Measurements from ENCODE around the gene PLEKHD1. TPM values are rescaled to one million over a fixed set of nuclear protein-coding genes. Genes with fewer than 3 reads are reported as not detected.

The PLEKHD1 gene
- total RNA-seq, 2 experiments from 2014 or later, result 0.09 to 0.19 TPM

DNA sequence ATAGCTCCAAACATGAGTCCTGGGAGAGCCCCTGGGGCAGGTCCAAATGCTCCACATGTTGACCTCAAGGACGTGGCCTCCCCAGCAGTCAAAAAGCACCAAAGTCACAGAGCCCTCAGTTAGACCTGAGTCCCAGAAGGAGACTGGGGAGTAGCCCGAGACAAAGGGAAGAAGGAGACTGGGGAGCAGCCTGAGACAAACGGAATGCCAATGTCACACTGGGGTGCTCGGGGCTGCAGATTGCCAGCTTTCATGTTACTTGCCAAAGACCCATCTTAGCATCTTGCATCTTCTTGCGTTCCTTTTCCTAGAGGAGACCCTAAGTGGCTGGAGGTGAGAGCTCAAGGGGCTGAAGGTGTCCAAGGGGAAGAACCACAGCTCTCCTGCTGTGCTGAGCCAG is 14.9 kb downstream of the PLEKHD1 start:
- Histone ChIP-seq H2AFZ (ENCODE audit: low read length) (no peak overlapping the region), H3K4me2 (ENCODE audit: low read length) (no peak overlapping the region), H3K9me3 (ENCODE audit: low read length) (no peaks in the 10 kb centered on the region), H3K36me3 (ENCODE audit: insufficient read depth, low read length) (no peaks in the 10 kb centered on the region), H3K79me2 (ENCODE audit: insufficient read depth, low read depth, low read length) (no peaks in the 10 kb centered on the region), H4K20me1 (ENCODE audit: insufficient read depth, low read length) (no peaks in the 10 kb centered on the region), H3K27ac (ENCODE audit: low read depth, low read length, poor library complexity, severe bottlenecking) (no peak overlapping the region), H3K9me2 (ENCODE audit: insufficient read depth, low read length) (no peaks in the 10 kb centered on the region), H3K4me1 (ENCODE audit: insufficient read depth, low read length, poor library complexity, severe bottlenecking) (no peaks in the 10 kb centered on the region), H3K4me3 (ENCODE audit: low read depth, low read length, poor library complexity, severe bottlenecking) (no peak overlapping the region)
- CTCF ChIA-PET (ENCODE audit: unreplicated experiment), result no interaction called here
- POLR2A ChIA-PET, result no interaction called here
- BruUV-seq (replicated peaks), result no TSS peak
- intact Hi-C loops (cut with micrococcal nuclease; ENCODE audit: unreplicated experiment), result no loop called here
- no peak for TF ChIP-seq EZH2phosphoT487 (IDR thresholded peaks at IDR 0.05; ENCODE audit: borderline replicate concordance, low read depth, low read length)
- TF ChIP-seq, protein P1, sequence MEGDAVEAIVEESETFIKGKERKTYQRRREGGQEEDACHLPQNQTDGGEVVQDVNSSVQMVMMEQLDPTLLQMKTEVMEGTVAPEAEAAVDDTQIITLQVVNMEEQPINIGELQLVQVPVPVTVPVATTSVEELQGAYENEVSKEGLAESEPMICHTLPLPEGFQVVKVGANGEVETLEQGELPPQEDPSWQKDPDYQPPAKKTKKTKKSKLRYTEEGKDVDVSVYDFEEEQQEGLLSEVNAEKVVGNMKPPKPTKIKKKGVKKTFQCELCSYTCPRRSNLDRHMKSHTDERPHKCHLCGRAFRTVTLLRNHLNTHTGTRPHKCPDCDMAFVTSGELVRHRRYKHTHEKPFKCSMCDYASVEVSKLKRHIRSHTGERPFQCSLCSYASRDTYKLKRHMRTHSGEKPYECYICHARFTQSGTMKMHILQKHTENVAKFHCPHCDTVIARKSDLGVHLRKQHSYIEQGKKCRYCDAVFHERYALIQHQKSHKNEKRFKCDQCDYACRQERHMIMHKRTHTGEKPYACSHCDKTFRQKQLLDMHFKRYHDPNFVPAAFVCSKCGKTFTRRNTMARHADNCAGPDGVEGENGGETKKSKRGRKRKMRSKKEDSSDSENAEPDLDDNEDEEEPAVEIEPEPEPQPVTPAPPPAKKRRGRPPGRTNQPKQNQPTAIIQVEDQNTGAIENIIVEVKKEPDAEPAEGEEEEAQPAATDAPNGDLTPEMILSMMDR (conservative IDR thresholded peaks at IDR 0.05; ENCODE audit: low read length), result no peak
- no peak for DNase-seq (ENCODE audit: low spot score)

DNA sequence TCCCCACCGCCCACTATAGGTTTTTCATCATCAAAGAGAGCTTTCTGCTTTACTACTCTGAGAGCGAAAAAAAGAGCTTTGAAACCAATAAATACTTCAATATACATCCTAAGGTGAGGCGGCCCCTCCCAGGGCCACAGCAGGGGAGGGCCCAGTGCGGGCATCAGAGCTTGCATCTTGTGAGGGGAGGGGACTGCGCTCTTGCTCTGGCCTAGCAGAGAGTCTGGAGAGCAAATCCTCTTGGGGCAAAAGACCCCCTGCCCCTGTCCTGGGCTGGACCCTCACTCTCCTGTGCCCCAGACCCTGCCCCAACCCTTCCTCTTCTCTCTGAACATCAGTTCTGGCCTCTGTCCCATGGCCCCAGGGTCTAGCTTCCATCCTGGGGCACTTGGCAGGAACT is 15.6 kb downstream of the PLEKHD1 start:
- Histone ChIP-seq H4K20me1 (ENCODE audit: insufficient read depth, low read length) (no peaks in the 10 kb centered on the region), H3K4me3 (ENCODE audit: low read depth, low read length, poor library complexity, severe bottlenecking) (no peak overlapping the region), H3K9me3 (ENCODE audit: low read length) (no peaks in the 10 kb centered on the region), H3K4me2 (ENCODE audit: low read length) (no peak overlapping the region), H3K9me2 (ENCODE audit: insufficient read depth, low read length) (no peaks in the 10 kb centered on the region), H3K4me1 (ENCODE audit: insufficient read depth, low read length, poor library complexity, severe bottlenecking) (no peaks in the 10 kb centered on the region), H2AFZ (ENCODE audit: low read length) (no peak overlapping the region), H3K27ac (ENCODE audit: low read depth, low read length, poor library complexity, severe bottlenecking) (no peak overlapping the region), H3K79me2 (ENCODE audit: insufficient read depth, low read depth, low read length) (no peaks in the 10 kb centered on the region), H3K36me3 (ENCODE audit: insufficient read depth, low read length) (no peaks in the 10 kb centered on the region)
- no peak for DNase-seq (ENCODE audit: low spot score)
- POLR2A ChIA-PET, result no interaction called here
- intact Hi-C loops (cut with micrococcal nuclease; ENCODE audit: unreplicated experiment), result no loop called here
- no TSS peak for BruUV-seq (replicated peaks)
- TF ChIP-seq, protein P1 (conservative IDR thresholded peaks at IDR 0.05; ENCODE audit: low read length), result no peak
- no peak for TF ChIP-seq EZH2phosphoT487 (IDR thresholded peaks at IDR 0.05; ENCODE audit: borderline replicate concordance, low read depth, low read length)
- CTCF ChIA-PET (ENCODE audit: unreplicated experiment), result no interaction called here

DNA sequence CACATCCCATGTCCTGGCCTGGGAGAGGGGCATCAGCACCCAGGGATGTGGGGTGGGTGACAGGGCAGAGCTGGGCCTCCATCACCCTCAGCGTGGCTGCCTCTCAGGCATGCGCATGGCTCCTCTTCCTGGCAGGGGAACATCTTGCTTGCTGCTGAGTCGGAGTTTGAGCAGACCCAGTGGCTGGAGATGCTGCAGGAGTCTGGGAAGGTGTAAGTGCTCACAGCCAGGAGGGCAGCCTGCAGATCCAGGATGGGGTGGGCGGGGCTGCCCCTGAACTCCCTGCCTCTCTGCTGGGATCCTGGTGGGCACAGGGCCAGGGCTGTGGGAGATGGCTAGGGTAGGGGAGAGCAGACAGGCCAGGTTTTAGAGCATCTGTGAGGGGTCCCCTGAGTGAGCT is 16.2 kb downstream of the PLEKHD1 start:
- intact Hi-C loops (cut with micrococcal nuclease; ENCODE audit: unreplicated experiment), result no loop called here
- Histone ChIP-seq H3K9me2 (ENCODE audit: insufficient read depth, low read length) (no peaks in the 10 kb centered on the region), H3K9me3 (ENCODE audit: low read length) (no peaks in the 10 kb centered on the region), H3K79me2 (ENCODE audit: insufficient read depth, low read depth, low read length) (no peaks in the 10 kb centered on the region), H3K4me3 (ENCODE audit: low read depth, low read length, poor library complexity, severe bottlenecking) (no peak overlapping the region), H2AFZ (ENCODE audit: low read length) (no peak overlapping the region), H3K27ac (ENCODE audit: low read depth, low read length, poor library complexity, severe bottlenecking) (no peak overlapping the region), H3K36me3 (ENCODE audit: insufficient read depth, low read length) (no peaks in the 10 kb centered on the region), H4K20me1 (ENCODE audit: insufficient read depth, low read length) (no peaks in the 10 kb centered on the region), H3K4me2 (ENCODE audit: low read length) (no peak overlapping the region), H3K4me1 (ENCODE audit: insufficient read depth, low read length, poor library complexity, severe bottlenecking) (no peaks in the 10 kb centered on the region)
- no TSS peak for BruUV-seq (replicated peaks)
- ChIA-PET POLR2A (interaction anchor here (1.6 kb wide), 1 partner anchor 12 kb away, joined by 3 read pairs; no protein-coding TSS in a partner anchor), CTCF (ENCODE audit: unreplicated experiment) (no interaction called here)
- TF ChIP-seq EZH2phosphoT487 (IDR thresholded peaks at IDR 0.05; ENCODE audit: borderline replicate concordance, low read depth, low read length), result no peak
- TF ChIP-seq, protein P1 (conservative IDR thresholded peaks at IDR 0.05; ENCODE audit: low read length), result no peak
- no peak for DNase-seq (ENCODE audit: low spot score)

Data from OCI-LY7 (cell line).